GM18505 (cell line): ENCODE measurements around the gene SPSB1.

Source experiments
- ATAC-seq: cut with Tn5 transposase; IDR thresholded peaks from one replicate; pipeline ENCODE4 v1.9.1; 2021; ENCODE audit not compliant: unreplicated experiment
- POLR2A ChIP-seq: IDR thresholded peaks from 4 replicates; pipeline ENCODE4 v1.6.1; 2011; ENCODE audit warnings: borderline replicate concordance; ENCODE audit not compliant: insufficient read depth, insufficient read length; ENCODE audit errors: extremely low read depth

SPSB1 gene

DNA sequence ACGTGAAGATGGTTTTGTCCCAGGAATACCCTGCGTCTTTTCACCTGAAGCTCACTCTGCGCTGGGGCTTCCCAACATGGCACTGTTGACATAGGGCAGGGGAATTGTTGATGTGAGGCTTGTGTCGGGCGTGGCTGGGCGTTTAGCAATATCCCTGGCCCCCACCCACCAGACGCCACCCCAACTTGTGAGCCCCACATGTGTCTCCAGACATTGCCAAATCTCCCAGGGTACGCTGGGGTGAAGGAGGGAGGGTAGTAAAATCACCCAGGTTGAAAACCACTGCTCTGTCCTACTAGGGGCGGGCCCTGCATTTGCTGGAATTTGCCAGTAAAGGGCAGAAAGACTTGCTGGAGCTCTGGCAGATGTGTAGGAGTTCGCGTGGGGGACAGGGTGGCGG, 36.0 kb downstream of the SPSB1 start:
- TF ChIP-seq POLR2A = no peak
- ATAC-seq = no peak

DNA sequence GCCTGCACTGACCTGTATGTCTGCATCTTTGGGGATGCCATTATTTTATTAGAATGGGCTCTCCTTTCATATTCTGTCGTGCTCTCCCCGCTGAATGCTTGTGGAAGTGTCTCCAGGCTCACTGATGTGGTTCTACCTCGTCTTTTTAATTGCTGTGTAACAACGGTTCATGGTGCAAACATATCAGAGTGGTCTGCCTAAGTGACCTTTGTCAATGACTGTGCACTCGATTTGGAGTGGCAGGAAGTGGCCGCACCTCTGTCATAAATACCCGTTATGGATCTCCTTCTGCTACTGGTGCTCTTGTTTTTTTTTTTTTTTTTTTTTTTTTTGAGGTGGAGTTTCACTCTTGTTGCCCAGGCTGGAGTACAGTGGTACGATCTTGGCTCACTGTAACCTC, 38.3 kb downstream of the SPSB1 start:
- ATAC-seq = no peak
- TF ChIP-seq POLR2A = no peak

DNA sequence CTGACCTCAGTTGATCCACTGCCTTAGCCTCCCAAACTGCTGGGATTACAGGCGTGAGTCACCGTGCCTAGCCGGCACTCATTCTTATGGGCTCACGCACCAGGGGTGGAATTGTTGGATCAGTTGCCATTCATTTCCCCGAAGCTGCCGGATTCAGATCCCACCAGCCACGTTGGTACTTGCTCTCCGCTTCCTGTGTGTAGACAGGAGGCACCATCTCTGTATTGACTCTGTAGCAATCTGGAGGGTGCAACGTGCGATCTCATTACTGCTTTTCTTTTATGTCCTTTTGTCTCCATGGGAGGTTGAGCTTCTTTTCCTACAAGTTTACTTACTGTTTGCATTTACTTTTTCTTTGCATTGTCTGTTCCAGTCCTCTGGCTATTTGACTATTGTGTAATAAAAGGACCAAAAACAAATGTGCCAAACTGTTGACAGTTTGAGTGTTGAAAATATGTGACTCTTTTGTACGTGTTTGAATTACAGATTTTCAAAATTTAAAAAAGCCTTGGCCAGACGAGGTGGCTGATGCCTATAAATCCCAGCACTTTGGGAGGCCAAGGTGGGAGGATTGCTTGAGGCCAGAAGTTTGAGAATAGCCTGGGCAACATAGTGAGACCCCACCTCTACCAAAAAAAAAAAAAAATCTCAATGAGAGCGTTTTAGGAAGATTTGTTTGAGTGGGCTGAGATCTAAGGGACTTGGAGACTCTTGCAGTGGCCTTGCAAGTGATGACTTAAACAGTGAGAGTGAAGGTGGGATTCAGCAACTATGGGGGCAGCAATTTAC, 39.1 kb downstream of the SPSB1 start:
- no peak for TF ChIP-seq POLR2A
- ATAC-seq = no peak

DNA sequence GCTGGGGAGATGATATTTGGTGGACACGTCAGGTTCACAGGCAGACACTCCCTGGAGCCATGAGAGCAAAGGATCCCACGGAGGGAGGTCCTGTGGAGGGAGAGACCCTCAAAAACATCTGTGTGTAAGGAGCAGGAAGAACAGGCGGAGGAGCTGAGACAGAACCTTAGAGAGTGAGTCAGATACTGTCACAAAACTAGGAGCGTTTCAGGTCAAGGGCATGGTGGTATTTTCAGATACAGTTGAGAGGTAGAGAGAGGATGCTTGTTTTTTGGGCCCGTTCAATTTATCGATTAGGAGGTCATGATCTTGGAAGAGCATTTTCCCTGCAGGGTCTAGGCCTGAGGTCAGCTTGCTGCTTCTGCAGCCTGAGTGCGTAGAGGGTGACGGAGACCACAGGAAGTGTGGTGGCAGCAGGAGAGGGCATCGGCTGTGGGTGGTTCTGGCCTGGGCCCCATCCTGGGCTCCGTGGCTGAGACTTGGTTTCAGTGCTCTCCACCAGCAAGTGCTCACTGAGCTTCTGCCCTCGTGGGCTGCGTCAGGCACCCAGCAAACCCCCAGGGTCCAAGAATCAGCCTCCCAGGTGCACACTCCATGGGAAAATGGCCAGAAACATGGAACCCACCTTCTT, 39.9 kb downstream of the SPSB1 start:
- TF ChIP-seq POLR2A = no peak
- ATAC-seq = no peak

DNA sequence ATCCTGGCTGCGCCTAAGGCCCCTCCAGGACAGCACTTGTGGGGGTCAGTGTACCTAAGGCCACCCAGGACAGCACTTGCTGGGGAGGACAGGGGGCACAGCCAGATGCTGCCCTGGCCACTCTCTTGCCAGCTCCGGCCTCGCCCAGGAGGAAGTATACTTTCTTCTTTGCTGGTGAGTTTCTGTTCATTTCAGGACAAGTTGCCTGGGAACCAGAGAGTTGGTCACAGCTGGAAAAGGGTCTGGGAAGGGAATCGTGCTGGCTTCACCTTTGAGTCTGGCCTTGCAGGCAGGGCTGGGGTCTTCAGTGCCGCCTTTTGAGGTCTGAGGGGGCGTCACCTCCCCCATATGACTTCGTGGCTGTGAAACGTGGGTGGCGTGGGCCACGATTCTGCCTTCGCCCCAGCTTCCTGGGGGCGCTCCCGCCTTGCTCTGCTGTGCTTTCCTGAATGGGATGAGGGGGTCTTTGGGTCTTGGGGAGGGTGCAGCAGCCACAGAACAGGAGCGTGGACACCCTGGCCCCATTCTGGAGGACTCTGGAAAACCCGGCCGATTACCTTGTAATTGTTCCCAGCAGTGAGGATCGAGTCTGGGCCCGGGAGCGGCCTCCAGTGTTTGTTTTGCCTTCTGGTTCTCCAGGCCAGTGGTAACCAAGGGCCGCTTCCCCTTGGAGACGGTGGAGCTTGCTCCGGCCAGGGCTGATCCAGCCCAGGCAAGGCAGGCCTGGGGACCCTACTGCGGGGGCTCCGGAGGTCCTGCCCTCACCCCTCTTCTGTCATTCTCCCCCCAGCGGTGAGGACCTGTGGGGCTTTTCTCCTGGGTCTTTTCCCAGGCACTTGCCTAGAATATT, 45.9 kb downstream of the SPSB1 start:
- ATAC-seq = no peak
- TF ChIP-seq POLR2A = no peak

DNA sequence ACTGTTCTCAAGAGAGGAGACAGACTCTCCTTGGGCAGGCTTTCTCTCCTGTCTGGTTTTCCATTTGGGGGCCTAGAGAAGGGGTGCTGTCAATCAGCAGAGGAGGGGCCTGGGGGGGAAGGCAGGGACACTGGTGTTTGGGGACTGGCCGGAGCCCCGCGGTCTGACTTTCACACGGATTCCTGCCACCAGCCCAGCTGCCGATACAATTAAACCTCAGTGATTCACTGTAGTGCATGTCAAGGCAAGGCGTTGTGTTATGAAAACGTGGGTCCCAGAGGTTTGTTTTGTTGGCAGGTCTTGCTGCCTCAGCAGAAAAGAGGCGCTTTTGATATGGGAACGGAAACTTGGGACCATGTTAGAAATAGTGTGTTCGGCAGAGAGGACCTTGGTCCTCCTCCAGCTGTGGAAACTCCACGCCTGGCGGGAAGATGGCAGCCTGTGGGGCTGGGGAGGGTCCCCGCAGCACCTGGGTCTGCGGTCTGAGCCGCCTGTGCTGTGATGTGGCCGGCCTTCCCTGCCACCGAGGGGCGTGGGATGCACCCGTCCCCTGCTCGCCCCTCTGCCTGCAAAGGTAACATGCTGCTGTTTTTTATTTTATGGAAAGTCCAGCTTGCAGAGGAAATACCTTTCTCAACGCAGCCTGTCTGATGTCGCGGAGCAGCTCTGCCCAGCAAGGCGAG, 47.6 kb downstream of the SPSB1 start:
- no peak for TF ChIP-seq POLR2A
- ATAC-seq = no peak

DNA sequence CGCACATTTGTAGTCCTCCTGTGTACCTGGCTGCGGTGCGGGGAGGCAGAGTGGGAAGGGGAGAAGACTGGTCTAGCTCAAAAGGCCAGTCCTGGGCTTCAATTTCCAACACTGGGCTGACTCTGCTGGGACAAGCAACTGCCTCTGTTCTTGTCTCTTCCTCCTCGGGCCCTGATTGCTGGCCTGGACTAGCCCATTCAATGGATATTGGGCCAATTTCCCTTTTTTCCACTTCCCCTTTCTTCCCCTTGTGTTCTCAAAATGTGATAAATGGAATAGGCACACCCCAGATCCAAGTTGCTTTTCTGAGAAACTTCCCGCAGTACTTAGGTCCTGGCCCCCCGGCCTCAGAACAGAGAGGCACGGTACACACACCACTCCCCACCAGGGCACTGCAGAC, 48.2 kb downstream of the SPSB1 start:
- TF ChIP-seq POLR2A = no peak
- ATAC-seq = no peak

DNA sequence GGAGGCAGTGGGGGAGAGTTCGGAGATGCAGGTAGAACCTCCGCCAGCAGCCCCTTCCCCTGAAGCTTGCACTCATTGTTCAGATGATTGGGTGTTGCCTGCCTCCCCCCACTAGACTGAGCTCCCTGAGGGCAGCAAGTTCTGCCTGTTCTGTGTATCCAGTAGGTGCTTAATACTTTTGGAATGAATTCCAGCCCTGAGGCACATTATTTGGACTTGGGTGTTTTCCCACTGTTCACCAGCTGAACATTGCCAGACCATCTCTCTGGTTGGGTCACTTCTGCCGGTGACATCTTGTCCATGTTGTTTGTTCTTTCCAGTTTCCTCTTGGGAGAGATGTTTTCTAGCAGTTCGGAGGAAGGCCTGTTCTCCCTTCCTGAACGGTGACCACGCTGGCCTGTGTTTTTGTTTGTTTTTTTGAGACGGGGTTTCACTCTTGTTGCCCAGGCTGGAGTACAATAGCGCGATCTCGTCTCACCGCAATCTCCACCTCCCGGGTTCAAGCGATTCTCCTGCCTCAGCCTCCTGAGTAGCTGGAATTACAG, 48.7 kb downstream of the SPSB1 start:
- no peak for TF ChIP-seq POLR2A

DNA sequence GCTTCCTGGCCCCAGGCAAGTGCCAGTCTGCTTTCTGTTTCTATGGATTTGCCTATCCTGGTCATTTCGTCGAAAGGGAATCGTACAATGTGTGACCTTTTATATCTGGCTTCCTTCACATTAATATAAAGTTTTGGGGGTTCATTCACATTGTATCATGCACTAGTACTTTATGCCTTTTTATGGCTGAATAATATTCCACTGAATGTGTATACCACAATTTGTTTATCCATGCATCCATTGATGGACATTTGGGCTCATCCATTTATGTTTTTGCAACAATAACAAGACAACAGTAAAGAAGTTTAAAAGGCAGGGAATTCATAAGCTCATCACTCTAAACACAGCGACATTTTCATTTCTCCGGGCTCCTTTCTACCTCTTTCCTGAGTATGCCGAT, 50.6 kb downstream of the SPSB1 start:
- no peak for ATAC-seq

More for the DNA sequence above, 48.7 kb downstream of the SPSB1 start:
- no peak for ATAC-seq

DNA sequence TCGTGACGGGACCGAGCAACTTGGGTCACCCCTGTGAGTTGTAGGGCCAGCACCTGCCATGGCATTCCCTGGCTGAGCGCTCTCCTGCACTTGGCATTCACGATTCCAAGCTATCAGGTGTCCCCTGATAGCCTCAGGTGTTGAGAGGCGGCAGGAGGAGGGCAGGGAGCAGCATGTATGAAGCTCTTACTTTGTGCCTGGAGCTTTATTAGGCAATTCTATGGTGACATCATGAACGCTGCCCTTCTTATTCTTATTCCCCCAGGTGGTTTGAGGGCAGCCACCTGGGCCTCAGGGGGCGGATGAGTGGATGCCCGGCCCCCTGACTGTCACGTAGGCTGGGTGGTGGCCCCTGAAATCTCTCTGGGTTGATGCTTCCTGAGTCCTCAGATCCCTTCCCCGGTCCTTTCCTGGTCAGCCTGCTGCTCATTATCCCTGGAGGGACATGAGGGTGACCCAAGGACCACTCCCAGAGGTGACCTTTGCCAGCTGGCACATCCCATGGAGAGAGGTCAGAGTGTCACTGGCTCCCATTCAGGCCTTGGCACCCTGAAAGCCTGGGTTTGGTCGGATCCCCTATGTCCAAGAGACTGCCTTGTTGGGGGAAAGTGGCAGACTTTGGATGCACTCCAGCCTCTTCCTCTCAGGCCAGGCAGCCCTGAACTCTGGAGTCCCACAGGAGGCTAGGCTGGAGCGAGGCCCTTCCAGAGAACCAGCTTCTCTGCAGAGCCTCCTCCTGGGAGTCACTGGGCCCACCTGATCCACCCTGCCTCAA, 51.9 kb downstream of the SPSB1 start:
- ATAC-seq = no peak

More for the DNA sequence above, 50.6 kb downstream of the SPSB1 start:
- no peak for TF ChIP-seq POLR2A

DNA sequence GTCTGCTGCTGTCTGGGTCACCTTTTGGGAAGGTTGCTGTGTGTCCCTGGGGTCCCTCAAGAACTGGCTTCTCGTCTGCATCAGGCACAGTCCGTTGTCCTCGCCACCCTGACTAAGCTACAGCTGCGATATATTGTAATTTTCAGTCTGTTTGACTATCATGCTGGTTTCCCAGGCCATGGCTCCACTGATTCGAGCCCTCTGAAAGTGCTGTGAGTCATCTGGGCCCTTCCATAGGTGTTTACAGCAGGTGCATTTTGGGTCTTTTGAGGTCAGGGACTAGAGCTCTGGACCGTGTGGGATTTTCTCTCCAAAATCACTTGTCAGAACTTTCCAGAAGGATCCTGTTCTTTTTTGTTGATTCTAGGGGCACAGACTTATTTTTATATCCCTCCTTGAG, 52.8 kb downstream of the SPSB1 start:
- TF ChIP-seq POLR2A = no peak
- no peak for ATAC-seq

More for the DNA sequence above, 51.9 kb downstream of the SPSB1 start:
- no peak for TF ChIP-seq POLR2A

DNA sequence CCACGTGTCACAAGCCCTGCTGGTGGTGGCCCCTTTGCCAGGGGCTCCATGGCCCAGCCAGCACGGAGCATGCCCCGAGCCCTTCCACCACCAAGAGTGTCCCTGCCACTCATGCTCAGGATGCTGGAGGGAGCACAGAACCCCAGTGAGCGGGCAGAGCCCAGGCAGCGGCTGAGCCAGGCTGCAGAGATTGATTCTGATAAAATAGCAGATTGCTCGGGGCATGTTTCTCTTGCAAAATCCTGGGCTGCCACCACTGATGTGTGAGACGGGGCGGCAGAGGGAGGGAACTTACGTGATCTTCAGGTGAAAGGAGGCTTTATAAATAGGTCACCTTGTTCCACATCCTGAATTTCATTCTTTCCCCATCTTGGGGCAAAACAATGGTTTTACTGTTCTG, 53.2 kb downstream of the SPSB1 start:
- TF ChIP-seq POLR2A = no peak
- no peak for ATAC-seq
